ENCODE results near the gene RPS16.

Gene RPS16

DNA sequence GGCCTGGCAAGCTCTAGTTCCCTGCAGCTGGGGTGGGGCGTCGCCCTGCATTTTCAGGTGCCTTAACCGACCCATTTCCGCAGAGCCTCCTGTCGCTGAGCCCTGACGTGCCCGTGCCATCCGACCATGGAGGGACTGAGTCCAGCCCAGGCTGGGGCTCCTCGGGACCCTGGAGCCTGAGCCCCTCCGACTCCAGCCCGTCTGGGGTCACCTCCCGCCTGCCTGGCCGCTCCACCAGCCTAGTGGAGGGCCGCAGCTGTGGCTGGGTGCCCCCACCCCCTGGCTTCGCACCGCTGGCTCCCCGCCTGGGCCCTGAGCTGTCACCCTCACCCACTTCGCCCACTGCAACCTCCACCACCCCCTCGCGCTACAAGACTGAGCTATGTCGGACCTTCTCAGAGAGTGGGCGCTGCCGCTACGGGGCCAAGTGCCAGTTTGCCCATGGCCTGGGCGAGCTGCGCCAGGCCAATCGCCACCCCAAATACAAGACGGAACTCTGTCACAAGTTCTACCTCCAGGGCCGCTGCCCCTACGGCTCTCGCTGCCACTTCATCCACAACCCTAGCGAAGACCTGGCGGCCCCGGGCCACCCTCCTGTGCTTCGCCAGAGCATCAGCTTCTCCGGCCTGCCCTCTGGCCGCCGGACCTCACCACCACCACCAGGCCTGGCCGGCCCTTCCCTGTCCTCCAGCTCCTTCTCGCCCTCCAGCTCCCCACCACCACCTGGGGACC lies 27.9 kb downstream of the RPS16 start:
- DNase-seq (ENCODE audit: low read depth in 2 of 2): no peak

DNA sequence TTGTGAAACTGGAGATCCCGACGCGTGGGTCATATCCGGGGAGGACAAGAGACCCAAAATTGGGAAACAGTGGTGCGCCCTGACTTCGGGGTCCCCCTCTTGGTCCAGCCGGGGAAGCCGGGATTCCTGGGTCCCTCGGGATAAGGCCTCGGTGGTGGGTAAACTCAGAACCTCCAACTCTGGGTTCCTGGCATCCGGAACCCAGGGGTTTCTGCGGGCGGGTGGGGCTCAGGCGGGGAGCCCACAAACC lies 28.4 kb downstream of the RPS16 start:
- DNase-seq (ENCODE audit: low read depth in 2 of 2): no peak

DNA sequence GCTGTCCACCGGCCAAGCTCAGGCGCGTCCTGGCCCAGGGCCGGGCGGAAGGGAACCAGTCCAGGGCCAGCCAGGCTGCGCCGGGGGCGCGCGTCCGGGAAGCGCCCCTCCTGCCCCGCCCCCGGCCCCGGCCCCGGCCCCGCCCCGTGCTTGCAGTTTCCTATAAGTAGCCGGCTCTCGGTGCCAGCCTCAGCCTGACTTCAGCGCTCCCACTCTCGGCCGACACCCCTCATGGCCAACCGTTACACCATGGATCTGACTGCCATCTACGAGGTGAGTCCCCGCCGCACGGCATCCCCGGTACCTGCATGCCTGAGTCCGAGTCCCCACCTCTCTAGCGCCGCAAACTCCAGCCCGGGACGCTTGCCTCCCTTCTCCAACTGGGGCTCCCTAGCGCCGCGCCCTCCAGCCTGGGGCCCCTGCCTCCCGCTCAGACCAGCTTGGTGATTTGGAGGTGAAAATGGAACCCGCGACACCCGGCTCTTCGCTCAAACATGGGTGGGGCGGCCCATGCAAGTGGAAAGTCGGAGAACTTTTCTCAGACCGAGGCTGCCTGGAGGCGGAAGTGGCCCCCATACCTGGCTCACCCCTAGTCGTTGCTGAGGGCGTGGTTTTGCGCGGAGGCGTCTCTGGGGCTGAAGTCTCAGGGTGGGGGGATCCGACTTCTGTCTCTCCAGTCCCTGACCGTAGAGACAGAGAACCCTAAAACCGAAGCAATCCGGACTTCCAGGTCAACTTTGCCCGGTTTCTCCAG lies 28.9 kb downstream of the RPS16 start, which contains the start of gene ZFP36:
Gene ZFP36, plus strand, starts transcription at position 192 of the 754 bp plus-strand sequence. Its CDS starts 58 bp downstream, at position 250.
- DNase-seq (ENCODE audit: low read depth in 2 of 2): peak; percentile 80 to 81

DNA sequence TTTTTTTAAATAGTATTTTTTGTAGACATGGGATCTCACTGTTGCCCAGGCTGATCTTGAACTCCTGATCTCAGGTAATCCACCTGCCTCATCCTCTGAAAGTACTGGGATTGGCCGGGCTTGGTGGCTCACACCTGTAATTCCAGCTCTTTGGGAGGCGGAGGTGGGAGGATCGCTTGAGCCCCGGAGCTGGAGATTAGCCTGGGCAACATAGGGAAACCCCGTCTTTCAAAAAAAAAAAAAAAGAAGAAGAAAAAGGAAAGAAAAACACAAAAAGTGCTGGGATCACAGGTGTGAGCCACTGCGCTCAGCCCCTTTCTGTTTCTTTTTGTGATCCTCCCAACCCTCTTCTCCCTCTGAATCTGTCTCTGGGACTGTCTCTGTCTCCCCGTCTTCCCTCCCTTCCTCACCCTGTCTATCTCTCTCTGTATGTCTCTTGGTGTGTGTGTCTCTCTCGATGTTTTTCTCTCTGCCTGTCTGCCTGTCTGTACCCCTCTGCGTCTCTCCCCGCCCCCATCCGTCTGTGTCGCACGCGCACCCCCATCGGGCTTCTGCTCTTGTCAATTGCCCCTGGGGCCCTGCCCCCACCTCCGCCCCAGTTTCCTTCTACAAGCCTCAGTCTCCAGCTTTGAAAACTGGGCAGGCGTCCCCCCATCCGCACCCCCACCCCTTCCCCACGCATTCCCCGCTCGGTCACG lies 29.6 kb downstream of the RPS16 start:
- peak; percentile 82 to 84 for DNase-seq (ENCODE audit: low read depth in 2 of 2)

DNA sequence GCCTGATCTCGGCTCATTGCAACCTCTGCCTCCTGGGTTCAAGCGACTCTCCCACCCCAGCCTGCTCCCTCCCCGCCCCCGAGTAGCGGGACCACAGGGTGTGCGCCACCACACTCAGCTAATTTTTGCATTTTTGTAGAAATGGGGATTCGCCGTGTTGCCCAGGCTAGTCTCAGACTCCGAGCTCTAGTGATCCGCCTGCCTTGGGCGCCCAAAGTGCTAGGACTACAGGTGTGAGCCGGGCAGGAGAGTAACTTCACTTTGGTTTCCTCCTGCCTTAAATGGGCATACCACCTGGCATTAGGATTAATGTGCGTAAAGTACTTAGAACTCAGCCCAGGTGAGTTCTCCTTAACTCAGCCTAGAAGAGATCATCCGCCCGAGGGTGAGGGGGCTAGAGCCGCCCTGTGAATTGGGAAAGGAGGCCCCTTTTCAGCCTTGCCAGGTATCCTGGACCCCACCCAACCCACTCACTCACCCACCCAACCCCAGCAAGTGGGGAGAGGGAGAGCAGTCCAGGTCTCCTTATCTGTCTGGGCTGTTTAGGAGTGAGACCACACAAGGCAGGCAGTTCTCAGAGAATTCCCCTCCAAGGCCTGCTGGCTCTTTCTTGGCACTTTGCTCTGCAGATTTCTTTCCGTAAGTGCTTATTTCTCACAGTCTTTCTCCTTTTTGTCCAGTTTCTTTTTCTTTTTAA lies 30.3 kb downstream of the RPS16 start:
- DNase-seq (ENCODE audit: low read depth in 2 of 2): no peak

DNA sequence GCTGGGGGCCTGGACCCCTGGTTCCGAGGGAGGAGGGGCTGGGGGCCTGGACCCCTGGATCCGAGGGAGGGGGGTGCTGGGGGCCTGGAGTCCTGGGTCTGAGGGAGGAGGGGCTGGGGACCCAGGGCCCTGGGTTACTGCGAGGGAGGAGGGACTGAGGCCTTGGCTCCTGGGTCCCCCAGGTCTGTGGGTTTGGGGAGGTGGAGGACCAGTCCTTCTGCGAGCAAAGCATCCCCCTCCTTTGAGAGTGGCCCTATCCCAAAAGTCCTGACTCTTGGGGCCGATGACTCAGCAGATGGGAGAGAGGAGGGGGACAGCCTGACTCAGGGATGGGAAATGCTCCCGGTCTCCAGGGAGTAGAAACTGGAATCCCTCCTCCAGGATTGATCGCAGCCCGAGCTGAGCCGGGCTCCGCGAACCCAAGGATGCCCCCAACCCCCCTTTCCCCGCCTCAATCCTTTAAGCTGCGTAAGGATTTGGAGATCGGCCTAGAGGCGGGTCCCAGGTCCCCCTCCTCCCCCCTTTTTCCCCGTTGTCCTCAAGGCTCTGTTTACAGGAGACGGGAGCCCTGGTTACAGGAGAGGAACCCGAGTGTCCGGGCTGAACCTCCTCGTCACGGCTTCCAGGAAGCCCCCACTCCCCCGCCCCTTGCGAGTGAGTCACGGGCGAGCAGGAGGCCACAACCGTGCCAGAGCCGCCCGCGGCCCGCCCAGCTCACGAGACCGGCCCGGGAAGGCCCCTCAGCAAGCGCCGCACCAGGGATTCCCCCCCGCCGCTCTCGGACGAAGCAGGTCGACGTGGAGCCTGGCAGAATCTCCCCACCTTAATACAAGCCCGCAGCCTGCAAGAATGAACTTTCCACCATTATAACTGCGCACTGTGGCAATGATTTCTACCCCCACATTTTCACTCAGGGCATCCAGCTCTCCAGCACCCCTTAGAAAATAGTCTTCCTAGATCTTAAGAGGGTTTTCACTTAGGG lies 32.1 kb downstream of the RPS16 start:
- DNase-seq (ENCODE audit: low read depth in 2 of 2): peak; percentile 94 to 95

DNA sequence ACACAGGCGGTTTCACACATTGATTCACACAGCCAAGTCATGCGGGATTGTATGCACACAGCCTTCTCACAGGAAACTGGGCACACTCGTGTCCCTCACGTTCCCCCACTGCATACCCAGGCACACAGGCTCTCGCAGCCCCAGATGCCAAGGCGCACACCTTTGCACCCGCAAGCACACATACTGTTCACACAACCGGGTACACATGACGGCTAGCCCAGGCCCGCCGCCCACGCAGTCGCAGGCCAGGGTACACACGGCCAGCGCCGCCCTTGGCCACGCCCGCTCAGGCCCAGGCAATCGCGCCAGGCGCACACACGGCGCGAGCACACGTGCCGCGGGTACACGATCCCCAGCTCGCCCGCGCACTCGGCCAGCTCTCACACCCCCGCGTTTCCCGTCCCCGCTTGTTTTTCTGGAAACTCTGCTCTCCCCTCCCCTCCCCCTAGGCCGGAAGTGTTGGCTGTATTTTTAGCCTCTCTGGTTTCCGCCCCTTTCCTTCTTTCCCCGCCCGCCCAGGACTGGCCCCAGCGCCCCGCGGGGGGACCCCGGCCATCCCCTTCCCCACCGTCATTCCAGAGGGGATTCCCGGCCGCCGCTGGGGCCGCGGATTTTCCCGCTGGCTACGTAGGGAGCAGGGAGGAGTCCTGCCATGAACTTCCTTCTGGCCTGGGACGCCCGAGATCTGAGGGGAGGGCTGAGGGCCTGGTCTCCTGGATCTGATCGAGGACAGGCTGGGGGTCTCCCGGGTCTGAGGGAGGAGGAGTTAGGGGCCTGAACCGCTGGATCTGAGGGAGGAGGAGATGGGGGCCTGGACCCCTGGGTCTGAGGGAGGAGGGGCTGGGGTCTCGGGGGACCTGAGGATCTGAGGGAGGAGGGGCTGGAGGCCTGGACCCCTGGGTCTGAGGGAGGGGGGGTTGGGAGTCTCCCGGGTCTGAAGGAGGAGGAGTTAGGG lies 33.1 kb downstream of the RPS16 start:
- peak; percentile 73 to 78 for DNase-seq (ENCODE audit: low read depth in 2 of 2)

DNA sequence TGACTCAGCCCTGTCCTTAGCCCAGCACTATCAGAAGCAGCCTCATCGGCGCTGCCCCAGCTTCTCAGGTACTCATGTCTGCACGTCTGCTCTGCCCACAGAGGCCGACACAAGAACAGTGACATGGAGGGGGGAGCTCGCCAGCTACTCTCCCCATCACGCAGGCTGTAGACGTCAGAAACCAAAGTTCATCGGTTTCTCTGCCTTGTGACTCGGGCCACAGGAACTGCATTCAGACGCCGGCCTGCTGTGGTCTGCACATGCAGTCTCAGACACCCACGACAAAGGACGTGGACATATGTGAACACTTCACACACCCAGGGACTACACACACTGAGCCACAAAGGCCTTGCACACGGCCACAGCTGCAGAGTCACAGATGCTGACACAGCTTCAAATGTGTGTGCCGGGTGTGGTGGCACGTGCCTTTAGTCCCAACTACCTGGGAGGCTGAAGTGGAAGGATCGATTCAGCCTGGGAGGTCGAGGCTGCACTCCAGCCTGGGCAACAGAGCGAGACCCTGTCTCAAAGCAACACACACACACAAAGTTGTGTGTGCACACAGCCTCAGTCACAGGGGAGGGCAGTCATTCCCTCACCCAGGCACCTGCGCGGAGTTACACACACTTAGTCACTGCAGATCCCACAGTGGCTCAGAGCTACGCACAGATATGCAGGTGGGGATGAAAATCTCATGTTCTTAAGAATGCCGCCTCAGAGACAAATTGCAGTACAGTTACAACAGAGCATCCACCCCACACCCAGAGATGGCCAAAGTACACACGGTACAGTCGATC lies 34.0 kb downstream of the RPS16 start:
- peak; percentile 58 to 76 for DNase-seq (ENCODE audit: low read depth in 2 of 2)

DNA sequence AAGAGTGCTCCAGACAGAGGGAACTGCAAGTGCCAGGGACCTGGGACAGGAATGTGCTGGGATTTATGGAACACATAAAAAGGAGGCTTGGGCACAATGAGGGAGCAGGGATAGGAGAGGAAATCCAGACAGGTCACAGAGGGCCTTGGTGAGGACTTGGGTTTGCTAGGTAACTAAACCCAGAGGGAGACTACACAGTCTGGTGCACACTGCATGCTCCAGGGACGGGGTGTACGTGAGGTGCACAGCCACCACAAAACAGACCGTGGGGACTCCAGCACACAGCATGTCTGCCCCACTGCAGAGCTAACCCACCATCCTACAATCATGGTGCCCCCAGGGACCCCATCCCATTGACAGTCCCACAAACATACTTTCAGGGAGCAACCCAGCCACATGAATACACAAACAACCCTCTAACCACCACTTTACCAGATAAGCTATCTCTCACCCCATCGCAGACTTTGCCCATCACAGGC lies 34.6 kb downstream of the RPS16 start:
- DNase-seq (ENCODE audit: low read depth in 2 of 2): no peak

DNA sequence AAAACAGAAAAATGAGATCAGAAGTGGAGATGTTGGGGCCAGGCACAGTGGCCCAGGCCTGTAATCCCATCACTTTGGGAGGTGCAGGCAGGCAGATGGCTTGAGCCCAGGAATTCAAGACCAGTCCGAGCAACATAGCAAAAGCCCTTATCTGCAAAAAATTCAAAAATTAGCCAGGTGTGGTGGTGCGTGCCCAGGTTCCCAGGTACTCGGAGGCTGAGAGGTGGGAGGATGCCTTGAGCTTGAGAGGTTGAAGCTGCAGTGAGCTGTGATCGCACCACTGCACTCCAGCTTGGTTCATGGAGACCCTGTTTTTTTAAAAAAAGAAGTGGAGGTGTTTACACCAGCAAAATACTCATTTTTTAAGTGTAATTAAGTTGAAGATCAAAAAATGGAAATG lies 35.7 kb downstream of the RPS16 start:
- DNase-seq (ENCODE audit: low read depth in 2 of 2): no peak

DNA sequence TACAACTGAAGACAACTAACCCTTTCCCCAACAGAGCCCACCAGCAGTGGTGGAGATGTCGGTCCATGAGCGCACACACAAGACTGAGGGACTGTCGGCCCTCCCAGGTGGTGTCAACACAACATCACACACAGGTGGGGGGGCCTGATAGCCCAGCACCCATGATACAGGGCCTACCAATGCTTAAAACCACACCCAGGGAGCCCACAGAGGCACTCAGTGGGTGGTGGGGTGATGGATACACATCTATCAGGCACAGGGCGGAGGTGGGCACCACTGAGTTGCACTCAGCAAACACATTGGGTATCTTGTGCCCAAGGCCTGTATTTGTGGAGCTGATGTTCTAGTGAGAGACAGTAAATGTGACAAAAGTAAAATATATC lies 36.1 kb downstream of the RPS16 start:
- DNase-seq (ENCODE audit: low read depth in 2 of 2): no peak

DNA sequence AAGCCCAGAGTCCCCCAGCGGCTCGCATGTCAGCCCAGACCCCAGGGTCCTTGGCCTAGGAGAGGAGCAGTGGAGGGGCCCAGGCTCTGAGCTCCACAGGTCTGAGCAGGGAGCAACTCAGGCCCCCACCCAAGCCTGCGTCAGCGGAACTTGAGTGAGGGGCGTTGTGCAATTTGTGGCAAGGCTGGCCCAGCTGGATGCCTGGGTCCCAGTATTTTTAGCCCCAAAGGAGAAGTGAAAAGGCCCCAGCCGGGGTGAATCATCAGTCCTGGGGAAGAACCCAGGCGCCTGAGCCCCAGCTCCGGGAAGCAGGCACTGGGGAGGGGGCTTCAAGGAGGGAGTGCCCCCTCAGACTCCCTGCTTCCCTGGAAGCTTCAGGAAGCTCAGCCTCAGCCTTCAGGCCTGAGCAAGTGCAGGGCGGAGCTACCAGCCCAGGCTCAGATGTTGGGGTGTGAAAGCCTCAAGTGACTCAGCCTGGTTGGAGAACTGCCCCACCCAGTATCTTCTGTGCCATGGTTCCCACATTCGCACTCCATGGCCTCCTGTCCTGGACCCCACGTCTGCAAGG lies 37.4 kb downstream of the RPS16 start:
- DNase-seq (ENCODE audit: low read depth in 2 of 2): no peak

DNA sequence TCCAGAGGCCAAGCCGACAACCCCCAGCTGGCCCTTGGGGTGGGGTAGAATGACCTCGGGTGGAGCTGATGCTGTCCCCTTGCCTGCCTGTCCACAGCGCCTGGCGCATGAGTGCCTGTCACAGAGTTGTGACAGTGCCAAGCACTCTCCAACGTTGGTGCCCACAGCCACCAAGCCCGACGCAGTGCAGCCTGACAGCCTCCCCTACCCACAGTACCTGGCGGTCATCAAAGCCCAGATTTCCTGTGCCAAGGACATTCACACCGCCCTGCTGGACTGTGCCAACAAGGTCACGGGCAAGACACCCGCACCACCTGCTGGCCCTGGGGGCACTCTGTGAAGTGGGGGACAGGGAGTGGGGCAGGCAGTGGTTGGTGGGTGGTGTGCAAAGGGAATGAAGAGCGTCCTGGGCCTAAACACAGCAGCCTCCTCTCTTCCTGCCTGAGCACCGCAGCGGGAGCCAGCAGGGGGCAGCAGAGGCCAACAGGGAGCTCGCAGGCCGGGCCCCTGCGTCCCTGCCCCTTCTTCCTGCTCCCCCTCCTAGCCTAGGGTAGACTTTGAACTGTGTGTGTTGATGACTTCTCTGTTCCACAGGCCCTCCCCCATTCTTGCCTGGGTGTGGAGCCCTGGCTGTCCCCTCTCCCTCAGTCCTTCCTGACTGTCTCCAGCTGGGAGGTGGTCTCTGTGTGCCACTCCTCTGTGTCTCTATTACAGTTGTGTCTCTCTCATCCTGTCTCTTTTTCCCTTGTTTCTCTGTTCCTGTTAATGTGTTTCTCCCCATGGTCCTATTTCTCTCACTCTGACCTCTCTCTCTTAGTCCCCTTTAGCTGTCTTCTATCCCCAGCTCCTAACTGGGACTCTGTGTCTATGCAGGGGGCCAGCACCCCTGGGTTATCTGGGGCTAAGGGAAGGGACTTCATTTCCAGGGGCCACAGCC lies 38.1 kb downstream of the RPS16 start:
- DNase-seq (ENCODE audit: low read depth in 2 of 2): peak; percentile 87

DNA sequence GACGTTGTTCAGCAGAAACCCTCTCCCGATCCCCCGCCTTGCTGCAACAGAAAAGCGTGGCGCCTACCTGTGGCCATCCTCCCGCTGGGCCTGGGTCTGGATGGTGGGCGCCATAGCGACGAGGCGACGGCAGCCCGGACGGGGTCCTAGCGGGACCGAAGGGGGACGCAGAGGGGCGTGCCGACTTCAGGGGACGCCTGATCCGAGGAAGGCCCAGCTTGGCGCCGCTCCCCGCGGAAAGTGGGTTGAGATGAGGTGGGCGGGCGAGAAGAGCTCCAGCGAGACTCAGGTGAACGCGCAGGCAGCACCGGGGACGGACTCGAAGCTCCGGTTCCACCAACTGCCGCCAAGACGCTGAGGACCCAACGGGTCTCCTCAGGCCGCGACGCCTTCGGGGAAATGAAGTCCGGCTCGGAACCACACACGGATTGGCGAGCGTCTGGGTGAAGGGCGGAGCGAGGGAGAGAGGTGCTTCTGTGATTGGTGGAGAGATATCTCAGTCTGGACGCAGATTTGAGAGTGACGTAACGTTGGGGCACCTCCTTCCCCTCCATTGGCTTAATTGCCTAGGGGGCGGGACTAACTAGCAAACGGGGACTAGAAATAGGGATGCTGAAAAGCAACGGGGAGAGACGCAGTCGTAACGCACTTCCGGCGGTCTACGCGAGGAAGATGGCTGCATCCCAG lies 44.9 kb downstream of the RPS16 start, which contains the start of the genes MED29 and PAF1:
Gene MED29, plus strand, starts transcription at position 628 of the 687 bp plus-strand sequence. Its CDS starts 45 bp downstream, at position 673.
Gene PAF1, minus strand, starts transcription at position 356 of the 687 bp plus-strand sequence. Its CDS starts 242 bp downstream, at position 114.
- peak; percentile 85 to 94 for DNase-seq (ENCODE audit: low read depth in 2 of 2)

DNA sequence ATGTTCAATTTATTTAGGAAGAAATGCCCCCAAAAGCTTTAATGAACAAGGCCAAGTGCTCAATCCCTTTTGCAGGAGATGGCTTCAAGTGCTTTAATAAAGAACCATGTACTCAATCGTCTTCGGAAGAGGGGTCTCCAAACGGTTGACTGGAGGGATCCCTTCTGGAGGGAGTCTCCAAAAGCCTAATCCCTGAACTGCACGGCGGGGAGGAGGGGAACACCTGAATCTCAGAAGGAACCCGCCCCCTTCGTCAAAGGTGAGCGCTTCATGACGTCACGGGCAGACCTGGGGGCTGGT lies 45.3 kb downstream of the RPS16 start:
- peak in 1 of 2 donors; percentile 70 for DNase-seq (ENCODE audit: low read depth in 2 of 2)

DNA sequence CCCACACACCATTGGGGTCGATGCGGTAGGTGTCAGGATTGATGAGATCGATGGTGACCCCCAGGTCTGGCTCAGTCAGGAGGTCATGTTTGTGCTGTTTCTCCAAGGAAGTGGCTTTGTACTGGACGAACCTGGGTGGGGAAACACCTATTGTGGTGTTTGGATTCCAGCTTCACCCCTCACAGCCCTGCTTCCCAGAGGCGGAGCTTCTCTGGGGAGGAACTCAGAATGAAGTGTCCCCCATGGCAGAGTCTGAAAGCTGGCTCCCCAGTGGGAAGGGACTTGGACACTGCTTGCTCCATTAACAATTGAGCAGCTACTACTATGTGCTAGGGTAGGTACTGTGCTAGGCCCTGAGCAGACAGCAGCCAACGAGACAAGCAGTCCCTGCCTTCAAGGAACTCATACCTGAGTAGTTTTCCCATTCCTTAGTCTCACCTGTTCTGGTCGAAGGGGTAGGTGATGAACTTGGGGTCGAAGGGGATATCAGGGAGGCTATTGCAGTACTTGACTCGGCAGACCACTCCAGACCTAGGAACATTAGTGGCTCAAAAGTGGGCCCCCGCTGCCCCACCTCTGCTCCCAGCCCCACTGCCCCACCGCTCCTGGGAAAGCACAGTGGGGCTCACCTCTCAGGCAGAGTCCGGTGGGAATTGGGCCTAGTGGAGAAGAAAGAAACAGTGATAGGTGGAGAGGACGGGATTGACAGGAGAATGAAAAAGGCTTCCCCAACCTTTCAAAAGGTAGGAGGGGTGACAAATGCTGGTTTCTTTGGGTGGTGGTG lies 45.9 kb downstream of the RPS16 start:
- DNase-seq (ENCODE audit: low read depth in 2 of 2): no peak

Data from activated CD8-positive, alpha-beta memory T cell treated with anti-CD3 and anti-CD28 coated beads for 4 hours (primary cell).